ENCODE measurements around the gene BRS3. TPM values are rescaled to one million over a fixed set of nuclear protein-coding genes. Genes with fewer than 3 reads are reported as not detected.

The BRS3 gene
- polyA plus RNA-seq, 1 donor from 2014 or later = 0.20 TPM

GRCh38 chrX:136452614-136453013, 35.1 kb upstream of the BRS3 start:
- no peaks in the 10 kb centered on the region for H3K27me3 ChIP-seq (ENCODE audit: insufficient read depth, low read depth, low read length)
- no peak for TF ChIP-seq EP300 (conservative IDR thresholded peaks at IDR 0.05; ENCODE audit: poor library complexity, severe bottlenecking)
- TF ChIP-seq MXI1 (conservative IDR thresholded peaks at IDR 0.05; ENCODE audit: poor library complexity, severe bottlenecking) = no peak
- no peak for TF ChIP-seq SMC3 (conservative IDR thresholded peaks at IDR 0.05; ENCODE audit: poor library complexity)
- TF ChIP-seq, protein P1, sequence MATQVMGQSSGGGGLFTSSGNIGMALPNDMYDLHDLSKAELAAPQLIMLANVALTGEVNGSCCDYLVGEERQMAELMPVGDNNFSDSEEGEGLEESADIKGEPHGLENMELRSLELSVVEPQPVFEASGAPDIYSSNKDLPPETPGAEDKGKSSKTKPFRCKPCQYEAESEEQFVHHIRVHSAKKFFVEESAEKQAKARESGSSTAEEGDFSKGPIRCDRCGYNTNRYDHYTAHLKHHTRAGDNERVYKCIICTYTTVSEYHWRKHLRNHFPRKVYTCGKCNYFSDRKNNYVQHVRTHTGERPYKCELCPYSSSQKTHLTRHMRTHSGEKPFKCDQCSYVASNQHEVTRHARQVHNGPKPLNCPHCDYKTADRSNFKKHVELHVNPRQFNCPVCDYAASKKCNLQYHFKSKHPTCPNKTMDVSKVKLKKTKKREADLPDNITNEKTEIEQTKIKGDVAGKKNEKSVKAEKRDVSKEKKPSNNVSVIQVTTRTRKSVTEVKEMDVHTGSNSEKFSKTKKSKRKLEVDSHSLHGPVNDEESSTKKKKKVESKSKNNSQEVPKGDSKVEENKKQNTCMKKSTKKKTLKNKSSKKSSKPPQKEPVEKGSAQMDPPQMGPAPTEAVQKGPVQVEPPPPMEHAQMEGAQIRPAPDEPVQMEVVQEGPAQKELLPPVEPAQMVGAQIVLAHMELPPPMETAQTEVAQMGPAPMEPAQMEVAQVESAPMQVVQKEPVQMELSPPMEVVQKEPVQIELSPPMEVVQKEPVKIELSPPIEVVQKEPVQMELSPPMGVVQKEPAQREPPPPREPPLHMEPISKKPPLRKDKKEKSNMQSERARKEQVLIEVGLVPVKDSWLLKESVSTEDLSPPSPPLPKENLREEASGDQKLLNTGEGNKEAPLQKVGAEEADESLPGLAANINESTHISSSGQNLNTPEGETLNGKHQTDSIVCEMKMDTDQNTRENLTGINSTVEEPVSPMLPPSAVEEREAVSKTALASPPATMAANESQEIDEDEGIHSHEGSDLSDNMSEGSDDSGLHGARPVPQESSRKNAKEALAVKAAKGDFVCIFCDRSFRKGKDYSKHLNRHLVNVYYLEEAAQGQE (IDR thresholded peaks at IDR 0.05; ENCODE audit: borderline replicate concordance) = no peak
- TF ChIP-seq, protein P2, sequence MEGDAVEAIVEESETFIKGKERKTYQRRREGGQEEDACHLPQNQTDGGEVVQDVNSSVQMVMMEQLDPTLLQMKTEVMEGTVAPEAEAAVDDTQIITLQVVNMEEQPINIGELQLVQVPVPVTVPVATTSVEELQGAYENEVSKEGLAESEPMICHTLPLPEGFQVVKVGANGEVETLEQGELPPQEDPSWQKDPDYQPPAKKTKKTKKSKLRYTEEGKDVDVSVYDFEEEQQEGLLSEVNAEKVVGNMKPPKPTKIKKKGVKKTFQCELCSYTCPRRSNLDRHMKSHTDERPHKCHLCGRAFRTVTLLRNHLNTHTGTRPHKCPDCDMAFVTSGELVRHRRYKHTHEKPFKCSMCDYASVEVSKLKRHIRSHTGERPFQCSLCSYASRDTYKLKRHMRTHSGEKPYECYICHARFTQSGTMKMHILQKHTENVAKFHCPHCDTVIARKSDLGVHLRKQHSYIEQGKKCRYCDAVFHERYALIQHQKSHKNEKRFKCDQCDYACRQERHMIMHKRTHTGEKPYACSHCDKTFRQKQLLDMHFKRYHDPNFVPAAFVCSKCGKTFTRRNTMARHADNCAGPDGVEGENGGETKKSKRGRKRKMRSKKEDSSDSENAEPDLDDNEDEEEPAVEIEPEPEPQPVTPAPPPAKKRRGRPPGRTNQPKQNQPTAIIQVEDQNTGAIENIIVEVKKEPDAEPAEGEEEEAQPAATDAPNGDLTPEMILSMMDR (IDR thresholded peaks at IDR 0.05; ENCODE audit: poor library complexity, severe bottlenecking) = no peak
- TF ChIP-seq TAF1 (IDR thresholded peaks at IDR 0.05; ENCODE audit: low read depth) = no peak
- H3K9ac ChIP-seq (ENCODE audit: low read length) = no peak overlapping the region
- no peaks in the 10 kb centered on the region for H3K9me2 ChIP-seq (ENCODE audit: insufficient read depth, low read length)
- no peaks in the 10 kb centered on the region for H4K20me1 ChIP-seq (ENCODE audit: insufficient read depth)
- H3F3A ChIP-seq (ENCODE audit: insufficient read depth, low read length, poor library complexity, severe bottlenecking) = no peaks in the 10 kb centered on the region
- no peaks in the 10 kb centered on the region for H3K36me3 ChIP-seq (ENCODE audit: insufficient read depth, low read length)
- no peak overlapping the region for H3K27ac ChIP-seq (ENCODE audit: low read length)
- H3K9me3 ChIP-seq (ENCODE audit: low read length) = no peaks in the 10 kb centered on the region
- H3K4me2 ChIP-seq (ENCODE audit: low read length) = no peak overlapping the region
- H2AFZ ChIP-seq (ENCODE audit: low read depth, low read length) = no peak overlapping the region
- no peak overlapping the region for H3K4me3 ChIP-seq (ENCODE audit: low read length)
- H3K79me2 ChIP-seq (replicated peaks; ENCODE audit: insufficient read depth, low read length) = no peaks in the 10 kb centered on the region

DNA sequence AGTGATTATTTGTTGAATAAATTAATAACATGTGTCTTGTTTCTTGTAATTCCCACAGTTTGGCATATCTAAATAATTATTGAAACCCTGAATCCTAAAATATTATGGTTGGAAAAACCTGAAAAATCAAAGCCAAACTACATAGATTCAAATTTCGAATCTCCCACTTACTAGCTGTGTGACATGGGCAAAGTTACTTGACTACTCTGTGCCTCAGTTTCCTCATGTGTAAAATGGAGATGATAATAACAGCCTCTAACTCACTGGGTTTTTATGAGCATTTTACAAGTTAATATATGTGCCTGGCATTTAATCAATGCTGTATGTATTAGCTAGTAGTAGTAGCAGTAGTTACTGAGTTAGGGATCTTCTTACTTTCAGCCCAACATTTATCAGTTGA, 34.6 kb upstream of the BRS3 start:
- TF ChIP-seq MXI1 (conservative IDR thresholded peaks at IDR 0.05; ENCODE audit: poor library complexity, severe bottlenecking) = no peak
- TF ChIP-seq TAF1 (IDR thresholded peaks at IDR 0.05; ENCODE audit: low read depth) = no peak
- TF ChIP-seq, protein P1 (IDR thresholded peaks at IDR 0.05; ENCODE audit: borderline replicate concordance) = no peak
- TF ChIP-seq RAD21 (conservative IDR thresholded peaks at IDR 0.05) = no peak
- no peak for TF ChIP-seq EP300 (conservative IDR thresholded peaks at IDR 0.05; ENCODE audit: poor library complexity, severe bottlenecking)
- TF ChIP-seq POLR2AphosphoS5 (IDR thresholded peaks at IDR 0.05) = no peak
- no peak for TF ChIP-seq EZH2 (IDR thresholded peaks at IDR 0.05; ENCODE audit: borderline replicate concordance, insufficient read depth, low read length, poor library complexity, severe bottlenecking)
- TF ChIP-seq SMC3 (conservative IDR thresholded peaks at IDR 0.05; ENCODE audit: poor library complexity) = no peak
- TF ChIP-seq, protein P2 (IDR thresholded peaks at IDR 0.05; ENCODE audit: poor library complexity, severe bottlenecking) = no peak
- Histone ChIP-seq H3F3A (ENCODE audit: insufficient read depth, low read length, poor library complexity, severe bottlenecking) (no peaks in the 10 kb centered on the region), H3K4me3 (ENCODE audit: low read length) (no peak overlapping the region), H3K9me3 (ENCODE audit: low read length) (no peaks in the 10 kb centered on the region), H3K9me2 (ENCODE audit: insufficient read depth, low read length) (no peaks in the 10 kb centered on the region), H3K27ac (ENCODE audit: low read length) (no peak overlapping the region), H3K4me2 (ENCODE audit: low read length) (no peak overlapping the region), H3K79me2 (replicated peaks; ENCODE audit: insufficient read depth, low read length) (no peaks in the 10 kb centered on the region), H4K20me1 (ENCODE audit: insufficient read depth) (no peaks in the 10 kb centered on the region), H3K27me3 (ENCODE audit: insufficient read depth, low read depth, low read length) (no peaks in the 10 kb centered on the region), H3K36me3 (ENCODE audit: insufficient read depth, low read length) (no peaks in the 10 kb centered on the region), H3K9ac (ENCODE audit: low read length) (no peak overlapping the region), H2AFZ (ENCODE audit: low read depth, low read length) (no peak overlapping the region)

All from neural cell (in vitro differentiated cells).